GM12872 (cell line): ENCODE data around the gene FOXJ3.

Source experiments
- TF ChIP-seq, protein P1 (sequence below): IDR thresholded peaks from 3 replicates; pipeline ENCODE4 v1.5.1; 2011; ENCODE audit warnings: low read depth, mild to moderate bottlenecking, low read length, moderate library complexity; ENCODE audit not compliant: insufficient read depth

The FOXJ3 gene

DNA sequence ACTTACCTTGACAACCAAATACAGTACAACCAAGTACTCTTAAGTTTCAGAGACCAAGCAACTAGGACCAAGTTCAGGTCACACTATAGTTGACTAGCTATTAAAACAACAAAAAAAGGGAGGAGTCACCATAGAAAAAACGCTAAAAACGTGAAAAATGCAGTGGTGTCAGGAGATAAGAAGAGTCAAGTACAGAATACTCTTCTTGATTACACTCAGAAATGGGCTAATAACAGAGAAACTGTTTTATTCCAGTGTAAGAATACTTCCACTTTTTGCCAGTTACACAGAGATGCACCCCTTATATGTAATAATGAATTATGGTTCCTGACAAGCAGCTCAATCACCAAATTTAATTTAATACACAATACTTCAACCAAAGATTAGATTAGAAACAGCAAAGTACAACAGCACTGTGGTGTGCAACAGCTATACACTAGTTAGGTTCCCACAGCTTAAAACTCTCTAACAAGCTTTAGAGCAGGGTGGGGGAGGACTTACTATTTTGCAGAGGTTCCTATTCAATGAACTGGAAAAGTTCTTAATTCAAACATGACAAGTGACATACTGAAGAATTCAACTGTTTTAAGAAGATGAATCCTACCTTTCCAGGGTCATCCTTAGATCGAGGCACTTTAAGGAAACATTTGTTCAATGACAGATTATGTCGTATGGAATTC, 70.4 kb downstream of the FOXJ3 start:
- TF ChIP-seq, protein P1, sequence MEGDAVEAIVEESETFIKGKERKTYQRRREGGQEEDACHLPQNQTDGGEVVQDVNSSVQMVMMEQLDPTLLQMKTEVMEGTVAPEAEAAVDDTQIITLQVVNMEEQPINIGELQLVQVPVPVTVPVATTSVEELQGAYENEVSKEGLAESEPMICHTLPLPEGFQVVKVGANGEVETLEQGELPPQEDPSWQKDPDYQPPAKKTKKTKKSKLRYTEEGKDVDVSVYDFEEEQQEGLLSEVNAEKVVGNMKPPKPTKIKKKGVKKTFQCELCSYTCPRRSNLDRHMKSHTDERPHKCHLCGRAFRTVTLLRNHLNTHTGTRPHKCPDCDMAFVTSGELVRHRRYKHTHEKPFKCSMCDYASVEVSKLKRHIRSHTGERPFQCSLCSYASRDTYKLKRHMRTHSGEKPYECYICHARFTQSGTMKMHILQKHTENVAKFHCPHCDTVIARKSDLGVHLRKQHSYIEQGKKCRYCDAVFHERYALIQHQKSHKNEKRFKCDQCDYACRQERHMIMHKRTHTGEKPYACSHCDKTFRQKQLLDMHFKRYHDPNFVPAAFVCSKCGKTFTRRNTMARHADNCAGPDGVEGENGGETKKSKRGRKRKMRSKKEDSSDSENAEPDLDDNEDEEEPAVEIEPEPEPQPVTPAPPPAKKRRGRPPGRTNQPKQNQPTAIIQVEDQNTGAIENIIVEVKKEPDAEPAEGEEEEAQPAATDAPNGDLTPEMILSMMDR: no peak

GRCh38 chr1:42263019-42263418, 72.0 kb downstream of the FOXJ3 start:
- TF ChIP-seq, protein P1: no peak

DNA sequence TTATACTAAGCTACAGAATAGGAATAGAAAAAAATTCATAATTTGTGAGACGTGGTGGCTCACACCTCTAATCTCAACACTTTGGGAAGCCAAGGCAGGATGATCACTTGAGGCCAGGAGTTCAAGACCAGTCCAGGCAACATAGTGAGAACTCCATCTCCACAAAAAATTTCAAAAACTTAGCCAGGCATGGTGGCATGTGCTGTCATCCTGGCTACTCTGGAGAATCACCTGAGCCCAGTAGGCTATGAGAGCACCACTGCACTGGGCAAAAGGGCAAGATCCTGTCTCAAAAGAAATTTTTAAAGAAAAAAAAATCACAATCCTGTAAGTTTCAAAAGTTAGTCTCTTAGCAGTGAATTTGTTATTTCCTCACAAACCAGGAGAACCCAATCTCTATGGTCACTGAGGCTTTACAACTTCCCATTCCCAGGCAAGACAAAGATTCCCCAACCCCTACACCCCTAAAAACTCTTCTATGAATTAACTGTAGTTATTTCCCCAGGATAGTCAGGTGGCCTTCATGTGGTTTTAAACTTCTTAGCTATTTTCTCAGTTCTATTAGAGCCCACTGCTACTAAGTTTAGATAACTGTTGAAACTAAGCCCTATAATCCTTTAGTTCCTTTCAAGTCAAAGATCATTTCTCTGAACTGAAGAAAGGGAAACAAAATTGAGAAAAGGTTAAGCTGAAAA, 74.5 kb downstream of the FOXJ3 start:
- TF ChIP-seq, protein P1: no peak

- TF ChIP-seq, protein P1: no peak
These were observed 75.3 kb downstream of the FOXJ3 start for GRCh38 chr1:42259739-42260064.

GRCh38 chr1:42259059-42259738, 75.8 kb downstream of the FOXJ3 start:
- TF ChIP-seq, protein P1: no peak

DNA sequence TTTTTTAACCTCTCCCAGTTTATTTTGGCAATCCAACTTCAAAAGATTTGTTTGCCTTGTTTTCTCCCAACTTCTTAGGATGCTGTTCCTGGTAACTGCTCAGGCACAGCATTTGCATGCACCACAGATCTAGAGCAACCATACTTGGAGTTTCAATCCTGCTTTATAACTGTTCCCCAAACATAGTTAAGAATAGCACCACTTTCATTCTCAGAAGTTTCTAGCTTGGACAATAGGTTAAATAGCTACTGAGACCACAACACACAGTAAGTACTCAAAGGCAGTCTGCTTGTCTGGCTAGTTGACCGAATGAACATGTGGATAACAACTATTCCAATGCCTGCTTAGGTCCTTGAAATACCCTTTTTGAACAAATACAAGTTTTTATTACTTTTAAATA, 76.8 kb downstream of the FOXJ3 start:
- TF ChIP-seq, protein P1: no peak

GRCh38 chr1:42251042-42251441, 84.0 kb downstream of the FOXJ3 start:
- TF ChIP-seq, protein P1: no peak
